ENCODE measurements around the gene NDFIP2. TPM values are rescaled to one million over a fixed set of nuclear protein-coding genes. Genes with fewer than 3 reads are reported as not detected.

NDFIP2 gene
- total and polyA plus RNA-seq, 2 donors (not counting 1 experiment from before 2014, with no cell fraction given), result 0.12 to 1.0 TPM

DNA sequence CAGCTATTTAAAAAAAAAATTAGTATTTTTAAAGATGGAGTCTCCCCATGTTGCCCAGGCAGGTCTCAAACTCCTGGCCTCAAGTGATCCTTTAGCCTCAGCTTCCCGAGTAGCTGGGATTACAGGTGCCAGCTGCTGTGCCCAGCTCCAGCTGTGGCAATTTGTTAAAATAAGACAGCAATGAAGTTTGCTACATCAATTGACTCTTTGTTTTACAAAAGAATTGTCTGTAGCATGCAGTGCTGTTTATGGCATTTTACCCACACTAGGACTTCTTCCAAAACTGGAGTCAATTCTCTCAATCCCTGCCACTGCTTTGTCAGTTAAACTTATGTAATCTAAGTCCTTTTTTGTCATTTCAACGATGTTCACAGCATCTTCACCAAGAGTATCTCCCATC is 49.3 kb downstream of the NDFIP2 start:
- DNase-seq, result no peak
- Histone ChIP-seq H3K36me3 (replicated peaks in 1 of 2; ENCODE audit: control extremely low read depth in 1 of 2, control insufficient read depth in 1 of 2, extremely low read depth in 1 of 2, insufficient read depth in 2 of 2, low read length in 1 of 2) (no peaks in the 10 kb centered on the region), H3K4me2 (replicated peaks; ENCODE audit: low read depth, low read length, poor library complexity, severe bottlenecking) (no peak overlapping the region), H2AFZ (ENCODE audit: insufficient read depth, low read depth, low read length, poor library complexity, severe bottlenecking) (no peak overlapping the region), H4K20me1 (ENCODE audit: control insufficient read depth, insufficient read depth, low read length, poor library complexity, severe bottlenecking) (no peaks in the 10 kb centered on the region), H3K4me1 (ENCODE audit: control insufficient read depth in 2 of 2, insufficient read depth in 2 of 2, low read length in 2 of 2) (no peaks in the 10 kb centered on the region), H3K9me3 (ENCODE audit: control extremely low read depth in 1 of 3, control insufficient read depth in 2 of 3, insufficient read depth in 1 of 3, low read length in 2 of 3) (no peaks in the 10 kb centered on the region), H3K27me3 (replicated peaks in 1 of 4; ENCODE audit: control extremely low read depth in 1 of 4, control insufficient read depth in 3 of 4, insufficient read depth in 4 of 4, low read length in 3 of 4) (no peaks in the 10 kb centered on the region), H3K79me2 (ENCODE audit: control insufficient read depth, insufficient read depth, low read length) (no peaks in the 10 kb centered on the region), H3K9ac (ENCODE audit: low read length) (no peak overlapping the region), H3K27ac (ENCODE audit: low read length in 2 of 2) (no peak overlapping the region), H3K4me3 (ENCODE audit: control extremely low read depth in 1 of 5, extremely low read depth in 1 of 5, insufficient read depth in 1 of 5, low read depth in 2 of 5, low read length in 4 of 5) (no peak overlapping the region)
- ATAC-seq (ENCODE audit: low read depth), result no peak
- ChIA-PET POLR2A (no interaction called here), CTCF (interaction anchor here (0.8 to 2.2 kb wide), 3 partner anchors 10 to 106 kb away, joined by 3 to 8 read pairs (median 3); no protein-coding TSS in a partner anchor)
- Mint-ChIP-seq H3K4me3 (no peak overlapping the region), H3K27me3 (no peaks in the 10 kb centered on the region), H3K9me3 (ENCODE audit: insufficient read depth) (no peaks in the 10 kb centered on the region), H3K27ac (no peak overlapping the region), H3K4me1 (no peaks in the 10 kb centered on the region)
- intact Hi-C loops (cut with micrococcal nuclease), result no loop called here
- WGBS (ENCODE audit: insufficient coverage), result 88% methylated on average over 2 of the region's 2 CpGs
- TF ChIP-seq EZH2 (IDR thresholded peaks at IDR 0.05; ENCODE audit: borderline replicate concordance, insufficient read depth, low read depth, low read length, poor library complexity, severe bottlenecking), result no peak
- TF ChIP-seq, protein P1, sequence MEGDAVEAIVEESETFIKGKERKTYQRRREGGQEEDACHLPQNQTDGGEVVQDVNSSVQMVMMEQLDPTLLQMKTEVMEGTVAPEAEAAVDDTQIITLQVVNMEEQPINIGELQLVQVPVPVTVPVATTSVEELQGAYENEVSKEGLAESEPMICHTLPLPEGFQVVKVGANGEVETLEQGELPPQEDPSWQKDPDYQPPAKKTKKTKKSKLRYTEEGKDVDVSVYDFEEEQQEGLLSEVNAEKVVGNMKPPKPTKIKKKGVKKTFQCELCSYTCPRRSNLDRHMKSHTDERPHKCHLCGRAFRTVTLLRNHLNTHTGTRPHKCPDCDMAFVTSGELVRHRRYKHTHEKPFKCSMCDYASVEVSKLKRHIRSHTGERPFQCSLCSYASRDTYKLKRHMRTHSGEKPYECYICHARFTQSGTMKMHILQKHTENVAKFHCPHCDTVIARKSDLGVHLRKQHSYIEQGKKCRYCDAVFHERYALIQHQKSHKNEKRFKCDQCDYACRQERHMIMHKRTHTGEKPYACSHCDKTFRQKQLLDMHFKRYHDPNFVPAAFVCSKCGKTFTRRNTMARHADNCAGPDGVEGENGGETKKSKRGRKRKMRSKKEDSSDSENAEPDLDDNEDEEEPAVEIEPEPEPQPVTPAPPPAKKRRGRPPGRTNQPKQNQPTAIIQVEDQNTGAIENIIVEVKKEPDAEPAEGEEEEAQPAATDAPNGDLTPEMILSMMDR (IDR thresholded peaks at IDR 0.05), result no peak

- Mint-ChIP-seq H3K27ac (no peak overlapping the region), H3K4me1 (no peaks in the 10 kb centered on the region), H3K4me3 (no peak overlapping the region), H3K27me3 (no peaks in the 10 kb centered on the region), H3K9me3 (ENCODE audit: insufficient read depth) (no peaks in the 10 kb centered on the region)
- Histone ChIP-seq H3K4me3 (ENCODE audit: control extremely low read depth in 1 of 5, extremely low read depth in 1 of 5, insufficient read depth in 1 of 5, low read depth in 2 of 5, low read length in 4 of 5) (no peak overlapping the region), H3K9ac (ENCODE audit: low read length) (no peak overlapping the region), H2AFZ (ENCODE audit: insufficient read depth, low read depth, low read length, poor library complexity, severe bottlenecking) (no peak overlapping the region), H3K79me2 (ENCODE audit: control insufficient read depth, insufficient read depth, low read length) (no peaks in the 10 kb centered on the region), H3K9me3 (ENCODE audit: control extremely low read depth in 1 of 3, control insufficient read depth in 2 of 3, insufficient read depth in 1 of 3, low read length in 2 of 3) (no peaks in the 10 kb centered on the region), H3K36me3 (replicated peaks in 1 of 2; ENCODE audit: control extremely low read depth in 1 of 2, control insufficient read depth in 1 of 2, extremely low read depth in 1 of 2, insufficient read depth in 2 of 2, low read length in 1 of 2) (no peaks in the 10 kb centered on the region), H3K4me2 (replicated peaks; ENCODE audit: low read depth, low read length, poor library complexity, severe bottlenecking) (no peak overlapping the region), H3K4me1 (ENCODE audit: control insufficient read depth in 2 of 2, insufficient read depth in 2 of 2, low read length in 2 of 2) (no peaks in the 10 kb centered on the region), H3K27ac (ENCODE audit: low read length in 2 of 2) (no peak overlapping the region), H4K20me1 (ENCODE audit: control insufficient read depth, insufficient read depth, low read length, poor library complexity, severe bottlenecking) (no peaks in the 10 kb centered on the region), H3K27me3 (replicated peaks in 1 of 4; ENCODE audit: control extremely low read depth in 1 of 4, control insufficient read depth in 3 of 4, insufficient read depth in 4 of 4, low read length in 3 of 4) (no peaks in the 10 kb centered on the region)
- ChIA-PET CTCF (interaction anchor here (1.3 kb wide), 3 partner anchors 8 to 107 kb away, joined by 3 to 5 read pairs (median 3); no protein-coding TSS in a partner anchor), POLR2A (no interaction called here)
- ATAC-seq (ENCODE audit: low read depth) (no peak), DNase-seq (no peak)
- WGBS (ENCODE audit: insufficient coverage), result no CpG with 5 or more reads among the region's 7 CpGs
- intact Hi-C loops (cut with micrococcal nuclease), result no loop called here
- TF ChIP-seq, protein P1 (IDR thresholded peaks at IDR 0.05), result no peak
- TF ChIP-seq EZH2 (IDR thresholded peaks at IDR 0.05; ENCODE audit: borderline replicate concordance, insufficient read depth, low read depth, low read length, poor library complexity, severe bottlenecking), result no peak
Measured at GRCh38 chr13:79531542-79532254, 50.7 kb downstream of the NDFIP2 start.
